Liver (tissue), 9 donors: ENCODE measurements around the gene FOXK1. TPM values are rescaled to one million over a fixed set of nuclear protein-coding genes. Genes with fewer than 3 reads are reported as not detected.

Source experiments
- DNase-seq: peaks from one replicate; pipeline ENCODE4 v3.0.0-alpha.2; 2017; ENCODE audit warnings: low spot score
- H3K27ac ChIP-seq, 2 donors: one replicate each; pipeline ENCODE4 v1.7.0; 2013; ENCODE audit warnings: inconsistent platforms in 2 of 2, low read length in 2 of 2, control low read depth in 1 of 2, low read depth in 1 of 2, mild to moderate bottlenecking in 1 of 2
- H3K27me3 ChIP-seq, 4 donors: one replicate each; pipeline versions ENCODE4 v1.6.1 to v1.7.0; 2013; ENCODE audit warnings: low read length in 3 of 4, inconsistent platforms in 1 of 4, mild to moderate bottlenecking in 1 of 4, moderate library complexity in 1 of 4; ENCODE audit not compliant: control insufficient read depth in 4 of 4, insufficient read depth in 4 of 4
- H3K36me3 ChIP-seq, 4 donors: one replicate each; pipeline versions ENCODE4 v1.6.1 to v1.7.0; 2013; ENCODE audit warnings: low read length in 3 of 4, mild to moderate bottlenecking in 3 of 4, low read depth in 1 of 4, moderate library complexity in 1 of 4; ENCODE audit not compliant: control insufficient read depth in 4 of 4, insufficient read depth in 3 of 4
- H3K4me1 ChIP-seq, 4 donors: one replicate each; pipeline versions ENCODE4 v1.6.1 to v1.7.0; 2013; ENCODE audit warnings: low read length in 3 of 4, mild to moderate bottlenecking in 3 of 4, moderate library complexity in 1 of 4; ENCODE audit not compliant: control insufficient read depth in 4 of 4, insufficient read depth in 4 of 4
- H3K4me3 ChIP-seq, 3 donors: one replicate each; pipeline versions ENCODE4 v1.6.1 to v1.7.0; 2013; ENCODE audit warnings: low read length in 3 of 3, control low read depth in 1 of 3, low read depth in 1 of 3, mild to moderate bottlenecking in 1 of 3
- H3K9ac ChIP-seq, 2 donors: one replicate each; pipeline ENCODE4 v1.7.0; 2013; ENCODE audit warnings: low read length in 2 of 2, mild to moderate bottlenecking in 2 of 2, moderate library complexity in 2 of 2, control low read depth in 1 of 2, low read depth in 1 of 2
- H3K9me3 ChIP-seq, 4 donors: one replicate each; pipeline versions ENCODE4 v1.6.1 to v1.7.0; 2013; ENCODE audit warnings: low read length in 3 of 4; ENCODE audit not compliant: control insufficient read depth in 4 of 4
- CTCF ChIP-seq: fragments of 150-350 bp; IDR thresholded peaks from 2 replicates; pipeline ENCODE4 v1.5.1; 2017; ENCODE audit warnings: improper control_type of control experiment, low read depth, low read length; ENCODE audit not compliant: missing input control
- EGR1 ChIP-seq, 2 donors: IDR thresholded peaks; 2 replicates each; pipeline ENCODE4 v1.6.1; 2016 to 2018; ENCODE audit warnings: antibody characterized with exemption in 2 of 2, low read depth in 2 of 2
- FOXA1 ChIP-seq: IDR thresholded peaks from 2 replicates; pipeline ENCODE4 v1.6.1; 2016; ENCODE audit warnings: antibody characterized with exemption
- FOXA2 ChIP-seq: IDR thresholded peaks from 2 replicates; pipeline ENCODE4 v1.6.1; 2016; ENCODE audit warnings: antibody characterized with exemption
- HNF4A ChIP-seq, 2 donors: conservative IDR thresholded peaks; 2 replicates each; pipeline ENCODE4 v1.6.1; 2016; ENCODE audit warnings: antibody characterized with exemption in 2 of 2, mild to moderate bottlenecking in 2 of 2
- JUND ChIP-seq, 2 donors: IDR thresholded peaks; 2 replicates each; pipeline ENCODE4 v1.6.1; 2016; ENCODE audit warnings: antibody characterized with exemption in 2 of 2
- MAX ChIP-seq: IDR thresholded peaks from 2 replicates; pipeline ENCODE4 v1.6.1; 2016; ENCODE audit warnings: antibody characterized with exemption
- REST ChIP-seq: IDR thresholded peaks from 2 replicates; pipeline ENCODE4 v1.6.1; 2016; ENCODE audit warnings: antibody characterized with exemption, mild to moderate bottlenecking
- RXRA ChIP-seq, 2 donors: IDR thresholded peaks; 2 replicates each; pipeline ENCODE4 v1.6.1; 2017 to 2018; ENCODE audit warnings: antibody characterized with exemption in 2 of 2, mild to moderate bottlenecking in 1 of 2
- SP1 ChIP-seq: IDR thresholded peaks from 2 replicates; pipeline ENCODE4 v1.6.1; 2018; ENCODE audit warnings: antibody characterized with exemption, mild to moderate bottlenecking
- TAF1 ChIP-seq: conservative IDR thresholded peaks from 2 replicates; pipeline ENCODE4 v1.6.1; 2016; ENCODE audit warnings: antibody characterized with exemption, mild to moderate bottlenecking
- YY1 ChIP-seq: IDR thresholded peaks from 2 replicates; pipeline ENCODE4 v1.6.1; 2016; ENCODE audit warnings: antibody characterized with exemption, mild to moderate bottlenecking
- ZBTB33 ChIP-seq: IDR thresholded peaks from 2 replicates; pipeline ENCODE4 v1.6.1; 2016; ENCODE audit warnings: antibody characterized with exemption
- WGBS: extraction: QIAGEN DNeasy Blood & Tissue Kit; methylation state at CpG from one replicate; pipeline ENCODE4 v1.1.7; 2013; 5-methylcytosine and 5-hydroxymethylcytosine counted together
- polyA plus RNA-seq, 2 donors: library from polyadenylated mRNA; stranded (reverse) in 1 of 2; unstranded in 1 of 2; fragments of 200-250 nt in 1 of 2; fragments of >200 nt in 1 of 2; fragmentation: Nextera tagmentation in 1 of 2; extraction: Ambion mirVana in 1 of 2; gene quantifications; one replicate each; pipeline versions ENCODE4 v1.2.1 to v1.2.3, GENCODE V29; 2013 to 2015
- total RNA-seq, 2 donors: library from RNA; depleted of rRNA; stranded (reverse); fragments of >200 nt; gene quantifications; one replicate each; pipeline ENCODE4 v1.2.3, GENCODE V29; 2014
- TF ChIP-seq, protein P1 (sequence below): IDR thresholded peaks from 2 replicates; pipeline ENCODE4 v1.6.1; 2016; ENCODE audit warnings: antibody characterized with exemption
- donor health status: healthy.
- donor health status: healthy.
- donor health status: healthy.
- donor health status: healthy.
- donor health status: healthy.

Gene FOXK1
- total and polyA plus RNA-seq, 4 donors = 1.2 to 8.5 (median 4.4) TPM

DNA sequence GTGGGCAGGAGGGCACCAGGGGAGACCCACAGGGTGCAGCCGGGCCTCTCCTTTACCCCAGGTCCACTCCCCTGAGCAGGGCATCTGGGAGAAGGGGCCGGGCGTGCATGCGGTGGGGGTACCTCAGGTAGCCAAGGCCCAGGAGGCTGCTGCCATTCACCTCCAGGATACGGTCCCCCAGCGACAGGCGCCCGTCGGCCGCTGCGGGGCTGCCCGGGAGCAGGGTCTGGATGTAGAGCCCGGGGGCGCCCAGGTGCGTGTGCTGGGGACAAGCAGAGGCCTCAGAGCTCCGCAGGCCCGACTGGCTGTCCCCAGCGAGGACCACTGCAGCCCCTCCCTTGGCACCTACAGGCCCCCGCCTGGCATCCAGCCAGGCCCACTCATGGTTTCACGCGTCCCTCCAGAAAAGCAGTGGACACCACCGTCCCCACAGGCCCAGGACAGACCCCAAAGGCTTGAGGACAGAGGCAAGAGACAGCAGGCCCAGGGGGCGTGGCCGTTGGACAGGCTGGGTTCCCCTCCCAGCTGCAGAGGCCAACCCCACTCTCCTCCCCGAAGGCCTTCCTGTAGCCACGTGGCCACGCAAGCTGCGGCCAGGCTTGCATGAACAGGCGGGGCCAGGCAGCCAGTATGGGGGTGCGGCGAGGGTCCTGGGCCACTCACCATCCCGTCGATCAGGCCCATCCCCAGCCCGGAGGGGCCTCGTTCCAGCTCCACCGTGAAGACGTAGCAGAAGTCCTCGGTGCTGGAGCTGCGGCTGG, 117.6 kb downstream of the FOXK1 start (continued):
- TF ChIP-seq REST (no peak), MAX (no peak), TAF1 (no peak), HNF4A (conservative IDR thresholded peaks at IDR 0.05) (no peak)

DNA sequence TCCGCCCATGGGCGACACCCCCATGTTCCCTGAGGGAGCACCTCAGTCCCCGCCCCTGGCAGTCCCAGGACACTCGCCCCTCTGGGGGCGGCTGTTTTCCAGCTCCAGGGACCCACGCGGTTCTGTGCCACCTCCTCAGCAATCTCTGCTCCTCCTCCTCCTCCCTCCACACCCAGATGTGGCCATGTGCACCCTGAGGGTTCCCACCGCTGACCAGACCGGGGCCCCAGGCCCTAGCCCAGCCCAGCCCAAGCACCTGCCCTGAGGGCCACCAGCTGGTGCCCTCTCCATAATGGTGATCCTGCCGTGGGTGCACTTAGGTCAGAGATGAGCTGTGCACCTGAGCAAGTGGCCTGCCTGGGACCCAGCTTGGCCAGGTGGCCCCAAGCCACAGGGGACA, 118.4 kb downstream of the FOXK1 start:
- no peaks in the 10 kb centered on the region for H3K4me1 ChIP-seq
- no peak for DNase-seq

More for the DNA sequence above, 118.4 kb downstream of the FOXK1 start:
- TF ChIP-seq, protein P1, sequence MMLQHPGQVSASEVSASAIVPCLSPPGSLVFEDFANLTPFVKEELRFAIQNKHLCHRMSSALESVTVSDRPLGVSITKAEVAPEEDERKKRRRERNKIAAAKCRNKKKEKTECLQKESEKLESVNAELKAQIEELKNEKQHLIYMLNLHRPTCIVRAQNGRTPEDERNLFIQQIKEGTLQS = no peak
- TF ChIP-seq YY1 = no peak
- no peak for TF ChIP-seq FOXA2
- no peak for TF ChIP-seq JUND (IDR thresholded peaks at IDR 0.05)
- TF ChIP-seq REST = no peak
- TF ChIP-seq FOXA1 = no peak
- no peak for TF ChIP-seq RXRA (IDR thresholded peaks at IDR 0.05)
- no peak for TF ChIP-seq ZBTB33
- no peak for TF ChIP-seq SP1
- no peak for TF ChIP-seq TAF1
- TF ChIP-seq EGR1 (IDR thresholded peaks at IDR 0.05; ENCODE audit: low read depth in 2 of 2) = no peak
- TF ChIP-seq CTCF = no peak
- TF ChIP-seq MAX = no peak
- Histone ChIP-seq H3K9me3 (no peaks in the 10 kb centered on the region), H3K27ac (no peak overlapping the region), H3K36me3 (no peaks in the 10 kb centered on the region), H3K4me3 (no peak overlapping the region), H3K9ac (no peak overlapping the region), H3K27me3 (no peaks in the 10 kb centered on the region)
- WGBS = 78% methylated on average over 10 of the region's 10 CpGs
